HEK293 (cell line): ENCODE results near the gene SHOC2.

ENCODE experiments used
- CTCF ChIA-PET: fragments of 350-600 bp; formaldehyde crosslinking; extraction: SDS; loops from one replicate; lab custom pipeline; 2021; ENCODE audit warnings: antibody characterized with exemption; lab: Yijun Ruan, JAX
- POLR2A ChIA-PET: fragments of 300-600 bp; formaldehyde crosslinking; extraction: SDS; loops from one replicate; lab custom pipeline; 2020; ENCODE audit warnings: antibody characterized with exemption, inconsistent platforms; lab: Yijun Ruan, JAX
- H3K27ac ChIP-seq: fragments of 200-500 bp; sonication (Bioruptor generic); 2 replicates; pipeline ENCODE4 v1.5.1; 2014; ENCODE audit warnings: low read depth, low read length, control low read depth, inconsistent platforms; ENCODE audit errors: extremely low read depth
- H3K36me3 ChIP-seq, 2 experiments: fragments of 200-500 bp in 1 of 2; sonication (Bioruptor generic) in 1 of 2; 1 replicate in 1 of 2; 2 replicates in 1 of 2; pipeline ENCODE4 v1.5.1; 2014 to 2017; ENCODE audit warnings: inconsistent platforms in 2 of 2, low read length in 2 of 2; ENCODE audit not compliant: control insufficient read depth in 2 of 2, insufficient read depth in 1 of 2
- H3K4me1 ChIP-seq: fragments of 200-500 bp; sonication (Bioruptor generic); 2 replicates; pipeline ENCODE4 v1.5.1; 2014; ENCODE audit warnings: mild to moderate bottlenecking, low read length, inconsistent platforms; ENCODE audit not compliant: control insufficient read depth, insufficient read depth
- H3K4me3 ChIP-seq: 2 replicates; pipeline ENCODE4 v1.5.1; 2011; ENCODE audit warnings: low read depth, mild to moderate bottlenecking, control low read depth, low read length, moderate library complexity
- H3K9me3 ChIP-seq: fragments of 200-500 bp; sonication (Bioruptor generic); 2 replicates; pipeline ENCODE4 v1.5.1; 2014; ENCODE audit warnings: low read depth, low read length, inconsistent platforms; ENCODE audit not compliant: control insufficient read depth, insufficient read depth
- GLI4 ChIP-seq: fragments of 450-650 bp; formaldehyde crosslinking; IDR thresholded peaks from 2 replicates; pipeline ENCODE4 v1.5.1; 2016; ENCODE audit warnings: missing biosample characterization, missing genetic modification characterization
- HOXA7 ChIP-seq: sonication (generic); formaldehyde crosslinking; IDR thresholded peaks from 2 replicates; pipeline ENCODE4 v1.8.1; 2022; ENCODE audit warnings: missing genetic modification reagents, borderline replicate concordance
- TCF7L2 ChIP-seq: IDR thresholded peaks from 2 replicates; pipeline ENCODE4 v1.6.1; 2011; ENCODE audit warnings: low read depth, mild to moderate bottlenecking, inconsistent platforms, low read length, moderate library complexity, borderline replicate concordance
- WT1 ChIP-seq: fragments of 450-650 bp; formaldehyde crosslinking; IDR thresholded peaks from 2 replicates; pipeline ENCODE4 v1.5.1; 2016; ENCODE audit warnings: missing biosample characterization, missing genetic modification characterization
- YY2 ChIP-seq: fragments of 450-650 bp; formaldehyde crosslinking; IDR thresholded peaks from 2 replicates; pipeline ENCODE4 v1.5.1; 2016; ENCODE audit warnings: missing biosample characterization, missing genetic modification characterization
- ZEB2 ChIP-seq: fragments of 450-650 bp; formaldehyde crosslinking; IDR thresholded peaks from 2 replicates; pipeline ENCODE4 v1.5.1; 2016; ENCODE audit warnings: missing biosample characterization, missing genetic modification characterization
- ZNF169 ChIP-seq: fragments of 450-650 bp; formaldehyde crosslinking; IDR thresholded peaks from 2 replicates; pipeline ENCODE4 v1.5.1; 2016; ENCODE audit warnings: missing biosample characterization, missing genetic modification characterization
- ZNF624 ChIP-seq: fragments of 450-650 bp; formaldehyde crosslinking; IDR thresholded peaks from 2 replicates; pipeline ENCODE4 v1.5.1; 2017; ENCODE audit warnings: missing biosample characterization, missing genetic modification characterization
- ZNF658 ChIP-seq: fragments of 450-650 bp; formaldehyde crosslinking; IDR thresholded peaks from 2 replicates; pipeline ENCODE4; 2016; ENCODE audit warnings: missing biosample characterization, missing genetic modification characterization
- TF ChIP-seq, protein P1 (sequence below): fragments of 450-650 bp; formaldehyde crosslinking; IDR thresholded peaks from 2 replicates; pipeline ENCODE4 v1.5.1; 2016; ENCODE audit warnings: missing biosample characterization, missing genetic modification characterization
- TF ChIP-seq, protein P2 (sequence below): fragments of 450-650 bp; formaldehyde crosslinking; IDR thresholded peaks from 2 replicates; pipeline ENCODE4 v1.5.1; 2016; ENCODE audit warnings: missing biosample characterization, missing genetic modification characterization, low read depth
- TF ChIP-seq, protein P3 (sequence below): fragments of 450-650 bp; IDR thresholded peaks from 2 replicates; pipeline ENCODE4 v1.5.1; 2018; ENCODE audit warnings: missing biosample characterization, missing genetic modification characterization
- TF ChIP-seq, protein P4 (sequence below): fragments of 450-650 bp; formaldehyde crosslinking; IDR thresholded peaks from 2 replicates; pipeline ENCODE4 v1.5.1; 2016; ENCODE audit warnings: missing biosample characterization, missing genetic modification characterization
- TF ChIP-seq, protein P5 (sequence below): fragments of 450-650 bp; formaldehyde crosslinking; IDR thresholded peaks from 2 replicates; pipeline ENCODE4 v1.5.1; 2016; ENCODE audit warnings: missing biosample characterization, missing genetic modification characterization, borderline replicate concordance
- TF ChIP-seq, protein P6 (sequence below): fragments of 450-650 bp; formaldehyde crosslinking; IDR thresholded peaks from 2 replicates; pipeline ENCODE4 v1.5.1; 2016; ENCODE audit warnings: missing biosample characterization, missing genetic modification characterization
- TF ChIP-seq, protein P7 (sequence below): fragments of 450-650 bp; formaldehyde crosslinking; IDR thresholded peaks from 2 replicates; pipeline ENCODE4 v1.5.1; 2016; ENCODE audit warnings: missing biosample characterization, missing genetic modification characterization

SHOC2 gene

DNA sequence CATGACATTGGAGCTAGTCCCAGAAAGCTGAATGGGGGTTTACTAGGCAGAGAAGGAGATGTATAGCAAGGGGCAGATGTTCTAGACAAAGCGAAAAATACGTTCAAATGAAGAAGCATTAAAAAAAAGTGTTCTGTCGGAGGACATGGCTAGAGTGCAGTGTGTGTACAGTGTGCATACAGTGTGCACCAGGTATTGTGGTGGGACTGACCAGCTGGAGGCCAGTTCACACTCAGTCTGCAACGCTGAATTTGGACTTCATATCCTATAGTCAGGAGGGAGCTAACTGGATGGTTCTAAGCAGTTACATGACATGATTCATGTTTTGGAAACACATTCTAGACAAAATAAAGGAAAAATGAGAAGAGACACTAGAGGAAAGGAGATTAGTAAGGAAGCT lies 9.3 kb upstream of the SHOC2 start:
- no peak overlapping the region for H3K27ac ChIP-seq
- POLR2A ChIA-PET = interaction anchor here (2.1 kb wide), 1 partner anchor 9 kb away, joined by 8 read pairs; the partner anchor contains the start of genes BBIP1 and SHOC2
- H3K36me3 ChIP-seq = peaks cover 3 to 4% of the 10 kb centered on the region in 2 experiments; a peak in 2 of 3 replicates
- H3K4me3 ChIP-seq = no peak overlapping the region
- TF ChIP-seq, protein P1, sequence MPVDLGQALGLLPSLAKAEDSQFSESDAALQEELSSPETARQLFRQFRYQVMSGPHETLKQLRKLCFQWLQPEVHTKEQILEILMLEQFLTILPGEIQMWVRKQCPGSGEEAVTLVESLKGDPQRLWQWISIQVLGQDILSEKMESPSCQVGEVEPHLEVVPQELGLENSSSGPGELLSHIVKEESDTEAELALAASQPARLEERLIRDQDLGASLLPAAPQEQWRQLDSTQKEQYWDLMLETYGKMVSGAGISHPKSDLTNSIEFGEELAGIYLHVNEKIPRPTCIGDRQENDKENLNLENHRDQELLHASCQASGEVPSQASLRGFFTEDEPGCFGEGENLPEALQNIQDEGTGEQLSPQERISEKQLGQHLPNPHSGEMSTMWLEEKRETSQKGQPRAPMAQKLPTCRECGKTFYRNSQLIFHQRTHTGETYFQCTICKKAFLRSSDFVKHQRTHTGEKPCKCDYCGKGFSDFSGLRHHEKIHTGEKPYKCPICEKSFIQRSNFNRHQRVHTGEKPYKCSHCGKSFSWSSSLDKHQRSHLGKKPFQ (tag by site-specific recombination) = peak; percentile 93
- TF ChIP-seq, protein P2, sequence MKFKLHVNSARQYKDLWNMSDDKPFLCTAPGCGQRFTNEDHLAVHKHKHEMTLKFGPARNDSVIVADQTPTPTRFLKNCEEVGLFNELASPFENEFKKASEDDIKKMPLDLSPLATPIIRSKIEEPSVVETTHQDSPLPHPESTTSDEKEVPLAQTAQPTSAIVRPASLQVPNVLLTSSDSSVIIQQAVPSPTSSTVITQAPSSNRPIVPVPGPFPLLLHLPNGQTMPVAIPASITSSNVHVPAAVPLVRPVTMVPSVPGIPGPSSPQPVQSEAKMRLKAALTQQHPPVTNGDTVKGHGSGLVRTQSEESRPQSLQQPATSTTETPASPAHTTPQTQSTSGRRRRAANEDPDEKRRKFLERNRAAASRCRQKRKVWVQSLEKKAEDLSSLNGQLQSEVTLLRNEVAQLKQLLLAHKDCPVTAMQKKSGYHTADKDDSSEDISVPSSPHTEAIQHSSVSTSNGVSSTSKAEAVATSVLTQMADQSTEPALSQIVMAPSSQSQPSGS = 0 out of 2 replicates have a peak, but pooled peaks have one; percentile 4
- no peak for TF ChIP-seq ZNF624 (tag by site-specific recombination)
- H3K9me3 ChIP-seq = no peaks in the 10 kb centered on the region
- no peaks in the 10 kb centered on the region; the same call in 1 of the 2 replicates for H3K4me1 ChIP-seq
- CTCF ChIA-PET = interaction anchor here (0.6 to 2.6 kb wide), 4 partner anchors 17 to 1231 kb away, joined by 3 to 10 read pairs (median 3); no protein-coding TSS in a partner anchor

DNA sequence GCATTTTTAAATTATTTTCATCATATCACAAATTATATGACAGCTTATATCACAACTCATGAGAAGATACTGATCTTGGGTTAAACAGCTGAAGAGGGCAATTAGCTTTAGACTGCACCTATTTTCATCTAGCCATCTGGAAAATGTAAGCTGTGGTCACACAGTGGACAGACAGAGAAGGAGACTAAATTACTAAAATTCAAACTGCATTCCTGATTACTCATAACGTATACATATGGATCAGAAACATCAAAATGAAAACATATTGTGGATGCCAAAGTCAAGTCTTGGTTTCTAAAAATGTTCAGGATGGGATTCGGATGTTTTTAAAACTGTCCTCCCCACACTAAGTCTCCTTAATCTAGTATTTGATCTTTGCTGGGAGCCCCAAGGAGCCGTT lies 7.0 kb upstream of the SHOC2 start:
- CTCF ChIA-PET = interaction anchor here (0.5 to 0.7 kb wide), 5 partner anchors 16 to 302 kb away, joined by 3 to 5 read pairs (median 3); no protein-coding TSS in a partner anchor
- Histone ChIP-seq H3K27ac (no peak overlapping the region), H3K4me3 (no peak overlapping the region), H3K4me1 (peaks cover 12% of the 10 kb centered on the region), H3K36me3 (no peaks in the 10 kb centered on the region; a peak in 1 of 3 replicates), H3K9me3 (no peaks in the 10 kb centered on the region)
- no peak for TF ChIP-seq ZNF169
- TF ChIP-seq, protein P3, sequence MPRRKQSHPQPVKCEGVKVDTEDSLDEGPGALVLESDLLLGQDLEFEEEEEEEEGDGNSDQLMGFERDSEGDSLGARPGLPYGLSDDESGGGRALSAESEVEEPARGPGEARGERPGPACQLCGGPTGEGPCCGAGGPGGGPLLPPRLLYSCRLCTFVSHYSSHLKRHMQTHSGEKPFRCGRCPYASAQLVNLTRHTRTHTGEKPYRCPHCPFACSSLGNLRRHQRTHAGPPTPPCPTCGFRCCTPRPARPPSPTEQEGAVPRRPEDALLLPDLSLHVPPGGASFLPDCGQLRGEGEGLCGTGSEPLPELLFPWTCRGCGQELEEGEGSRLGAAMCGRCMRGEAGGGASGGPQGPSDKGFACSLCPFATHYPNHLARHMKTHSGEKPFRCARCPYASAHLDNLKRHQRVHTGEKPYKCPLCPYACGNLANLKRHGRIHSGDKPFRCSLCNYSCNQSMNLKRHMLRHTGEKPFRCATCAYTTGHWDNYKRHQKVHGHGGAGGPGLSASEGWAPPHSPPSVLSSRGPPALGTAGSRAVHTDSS = no peak
- no peak for TF ChIP-seq ZEB2 (tag by site-specific recombination)
- TF ChIP-seq, protein P4, sequence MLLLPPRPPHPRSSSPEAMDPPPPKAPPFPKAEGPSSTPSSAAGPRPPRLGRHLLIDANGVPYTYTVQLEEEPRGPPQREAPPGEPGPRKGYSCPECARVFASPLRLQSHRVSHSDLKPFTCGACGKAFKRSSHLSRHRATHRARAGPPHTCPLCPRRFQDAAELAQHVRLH (tag by site-specific recombination) = no peak
- no peak for TF ChIP-seq HOXA7 (CRISPR knock-in tag)
- no peak for TF ChIP-seq WT1 (tag by site-specific recombination)
- no peak for TF ChIP-seq TCF7L2
- TF ChIP-seq YY2 = no peak
- TF ChIP-seq, protein P5, sequence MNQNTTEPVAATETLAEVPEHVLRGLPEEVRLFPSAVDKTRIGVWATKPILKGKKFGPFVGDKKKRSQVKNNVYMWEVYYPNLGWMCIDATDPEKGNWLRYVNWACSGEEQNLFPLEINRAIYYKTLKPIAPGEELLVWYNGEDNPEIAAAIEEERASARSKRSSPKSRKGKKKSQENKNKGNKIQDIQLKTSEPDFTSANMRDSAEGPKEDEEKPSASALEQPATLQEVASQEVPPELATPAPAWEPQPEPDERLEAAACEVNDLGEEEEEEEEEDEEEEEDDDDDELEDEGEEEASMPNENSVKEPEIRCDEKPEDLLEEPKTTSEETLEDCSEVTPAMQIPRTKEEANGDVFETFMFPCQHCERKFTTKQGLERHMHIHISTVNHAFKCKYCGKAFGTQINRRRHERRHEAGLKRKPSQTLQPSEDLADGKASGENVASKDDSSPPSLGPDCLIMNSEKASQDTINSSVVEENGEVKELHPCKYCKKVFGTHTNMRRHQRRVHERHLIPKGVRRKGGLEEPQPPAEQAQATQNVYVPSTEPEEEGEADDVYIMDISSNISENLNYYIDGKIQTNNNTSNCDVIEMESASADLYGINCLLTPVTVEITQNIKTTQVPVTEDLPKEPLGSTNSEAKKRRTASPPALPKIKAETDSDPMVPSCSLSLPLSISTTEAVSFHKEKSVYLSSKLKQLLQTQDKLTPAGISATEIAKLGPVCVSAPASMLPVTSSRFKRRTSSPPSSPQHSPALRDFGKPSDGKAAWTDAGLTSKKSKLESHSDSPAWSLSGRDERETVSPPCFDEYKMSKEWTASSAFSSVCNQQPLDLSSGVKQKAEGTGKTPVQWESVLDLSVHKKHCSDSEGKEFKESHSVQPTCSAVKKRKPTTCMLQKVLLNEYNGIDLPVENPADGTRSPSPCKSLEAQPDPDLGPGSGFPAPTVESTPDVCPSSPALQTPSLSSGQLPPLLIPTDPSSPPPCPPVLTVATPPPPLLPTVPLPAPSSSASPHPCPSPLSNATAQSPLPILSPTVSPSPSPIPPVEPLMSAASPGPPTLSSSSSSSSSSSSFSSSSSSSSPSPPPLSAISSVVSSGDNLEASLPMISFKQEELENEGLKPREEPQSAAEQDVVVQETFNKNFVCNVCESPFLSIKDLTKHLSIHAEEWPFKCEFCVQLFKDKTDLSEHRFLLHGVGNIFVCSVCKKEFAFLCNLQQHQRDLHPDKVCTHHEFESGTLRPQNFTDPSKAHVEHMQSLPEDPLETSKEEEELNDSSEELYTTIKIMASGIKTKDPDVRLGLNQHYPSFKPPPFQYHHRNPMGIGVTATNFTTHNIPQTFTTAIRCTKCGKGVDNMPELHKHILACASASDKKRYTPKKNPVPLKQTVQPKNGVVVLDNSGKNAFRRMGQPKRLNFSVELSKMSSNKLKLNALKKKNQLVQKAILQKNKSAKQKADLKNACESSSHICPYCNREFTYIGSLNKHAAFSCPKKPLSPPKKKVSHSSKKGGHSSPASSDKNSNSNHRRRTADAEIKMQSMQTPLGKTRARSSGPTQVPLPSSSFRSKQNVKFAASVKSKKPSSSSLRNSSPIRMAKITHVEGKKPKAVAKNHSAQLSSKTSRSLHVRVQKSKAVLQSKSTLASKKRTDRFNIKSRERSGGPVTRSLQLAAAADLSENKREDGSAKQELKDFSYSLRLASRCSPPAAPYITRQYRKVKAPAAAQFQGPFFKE = no peak
- TF ChIP-seq, protein P6, sequence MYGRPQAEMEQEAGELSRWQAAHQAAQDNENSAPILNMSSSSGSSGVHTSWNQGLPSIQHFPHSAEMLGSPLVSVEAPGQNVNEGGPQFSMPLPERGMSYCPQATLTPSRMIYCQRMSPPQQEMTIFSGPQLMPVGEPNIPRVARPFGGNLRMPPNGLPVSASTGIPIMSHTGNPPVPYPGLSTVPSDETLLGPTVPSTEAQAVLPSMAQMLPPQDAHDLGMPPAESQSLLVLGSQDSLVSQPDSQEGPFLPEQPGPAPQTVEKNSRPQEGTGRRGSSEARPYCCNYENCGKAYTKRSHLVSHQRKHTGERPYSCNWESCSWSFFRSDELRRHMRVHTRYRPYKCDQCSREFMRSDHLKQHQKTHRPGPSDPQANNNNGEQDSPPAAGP (tag by site-specific recombination) = no peak
- TF ChIP-seq ZNF658 (tag by site-specific recombination) = no peak
- TF ChIP-seq, protein P7, sequence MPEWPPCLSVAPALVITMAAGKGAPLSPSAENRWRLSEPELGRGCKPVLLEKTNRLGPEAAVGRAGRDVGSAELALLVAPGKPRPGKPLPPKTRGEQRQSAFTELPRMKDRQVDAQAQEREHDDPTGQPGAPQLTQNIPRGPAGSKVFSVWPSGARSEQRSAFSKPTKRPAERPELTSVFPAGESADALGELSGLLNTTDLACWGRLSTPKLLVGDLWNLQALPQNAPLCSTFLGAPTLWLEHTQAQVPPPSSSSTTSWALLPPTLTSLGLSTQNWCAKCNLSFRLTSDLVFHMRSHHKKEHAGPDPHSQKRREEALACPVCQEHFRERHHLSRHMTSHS (tag by site-specific recombination) = no peak
- no peak for TF ChIP-seq GLI4 (tag by site-specific recombination)
- POLR2A ChIA-PET = no interaction called here
